PC-9 (cell line): ENCODE data around the gene MVB12B.

Source experiments
- EZH2 ChIP-seq: fragments of 200-600 bp; sonication (generic); IDR thresholded peaks from 2 replicates; pipeline ENCODE4 v1.8.0; 2017; ENCODE audit warnings: antibody characterized with exemption, low read depth
- TF ChIP-seq, protein P1 (sequence below): fragments of 200-600 bp; sonication (generic); conservative IDR thresholded peaks from 2 replicates; pipeline ENCODE4 v1.6.1; 2017; ENCODE audit warnings: mixed run types, antibody characterized with exemption, mild to moderate bottlenecking, moderate library complexity

DNA sequence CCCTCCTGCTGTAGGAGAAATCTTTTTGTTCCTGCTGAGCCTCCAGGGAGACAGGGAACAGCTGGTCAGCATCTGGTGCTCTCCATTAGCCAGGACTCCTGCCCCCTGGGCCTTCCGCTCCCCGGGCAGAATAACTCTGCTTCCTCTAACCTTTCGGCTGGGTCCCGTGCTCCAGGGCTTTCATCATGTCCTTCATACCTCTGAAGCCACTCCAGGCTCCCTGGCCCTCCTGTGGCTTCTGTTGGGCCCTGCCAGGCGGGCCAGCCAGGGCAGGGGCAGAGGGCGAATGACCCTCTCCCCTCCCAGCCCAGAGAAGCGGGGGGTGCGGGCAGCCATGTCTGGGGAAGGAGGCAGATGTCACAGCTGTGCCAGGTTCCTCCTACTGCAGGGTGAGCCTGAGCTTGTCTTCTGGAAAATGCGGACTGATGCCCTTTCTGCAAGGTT is 205.4 kb downstream of the MVB12B start:
- TF ChIP-seq, protein P1, sequence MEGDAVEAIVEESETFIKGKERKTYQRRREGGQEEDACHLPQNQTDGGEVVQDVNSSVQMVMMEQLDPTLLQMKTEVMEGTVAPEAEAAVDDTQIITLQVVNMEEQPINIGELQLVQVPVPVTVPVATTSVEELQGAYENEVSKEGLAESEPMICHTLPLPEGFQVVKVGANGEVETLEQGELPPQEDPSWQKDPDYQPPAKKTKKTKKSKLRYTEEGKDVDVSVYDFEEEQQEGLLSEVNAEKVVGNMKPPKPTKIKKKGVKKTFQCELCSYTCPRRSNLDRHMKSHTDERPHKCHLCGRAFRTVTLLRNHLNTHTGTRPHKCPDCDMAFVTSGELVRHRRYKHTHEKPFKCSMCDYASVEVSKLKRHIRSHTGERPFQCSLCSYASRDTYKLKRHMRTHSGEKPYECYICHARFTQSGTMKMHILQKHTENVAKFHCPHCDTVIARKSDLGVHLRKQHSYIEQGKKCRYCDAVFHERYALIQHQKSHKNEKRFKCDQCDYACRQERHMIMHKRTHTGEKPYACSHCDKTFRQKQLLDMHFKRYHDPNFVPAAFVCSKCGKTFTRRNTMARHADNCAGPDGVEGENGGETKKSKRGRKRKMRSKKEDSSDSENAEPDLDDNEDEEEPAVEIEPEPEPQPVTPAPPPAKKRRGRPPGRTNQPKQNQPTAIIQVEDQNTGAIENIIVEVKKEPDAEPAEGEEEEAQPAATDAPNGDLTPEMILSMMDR = no peak
- TF ChIP-seq EZH2 = no peak
